ENCODE data around the gene TNIK.

Gene TNIK

GRCh38 chr3:171357721-171358120, 102.5 kb downstream of the TNIK start:
- Histone ChIP-seq H3K27me3 (ENCODE audit: insufficient read depth, low read depth) (no peaks in the 10 kb centered on the region), H2AFZ (ENCODE audit: low read depth) (no peak overlapping the region), H3K27ac (no peak overlapping the region), H4K20me1 (ENCODE audit: insufficient read depth) (no peaks in the 10 kb centered on the region), H3K36me3 (ENCODE audit: insufficient read depth) (no peaks in the 10 kb centered on the region), H3K4me2 (no peak overlapping the region), H3K4me3 (IDR thresholded peaks at IDR 0.05; ENCODE audit: insufficient read depth, low read depth, low read length) (no peak overlapping the region), H3K4me1 (ENCODE audit: low read depth, poor library complexity, severe bottlenecking) (no peaks in the 10 kb centered on the region), H3K9ac (no peak overlapping the region), H3K79me2 (ENCODE audit: insufficient read depth, low read depth) (no peaks in the 10 kb centered on the region)
- TF ChIP-seq, protein P1, sequence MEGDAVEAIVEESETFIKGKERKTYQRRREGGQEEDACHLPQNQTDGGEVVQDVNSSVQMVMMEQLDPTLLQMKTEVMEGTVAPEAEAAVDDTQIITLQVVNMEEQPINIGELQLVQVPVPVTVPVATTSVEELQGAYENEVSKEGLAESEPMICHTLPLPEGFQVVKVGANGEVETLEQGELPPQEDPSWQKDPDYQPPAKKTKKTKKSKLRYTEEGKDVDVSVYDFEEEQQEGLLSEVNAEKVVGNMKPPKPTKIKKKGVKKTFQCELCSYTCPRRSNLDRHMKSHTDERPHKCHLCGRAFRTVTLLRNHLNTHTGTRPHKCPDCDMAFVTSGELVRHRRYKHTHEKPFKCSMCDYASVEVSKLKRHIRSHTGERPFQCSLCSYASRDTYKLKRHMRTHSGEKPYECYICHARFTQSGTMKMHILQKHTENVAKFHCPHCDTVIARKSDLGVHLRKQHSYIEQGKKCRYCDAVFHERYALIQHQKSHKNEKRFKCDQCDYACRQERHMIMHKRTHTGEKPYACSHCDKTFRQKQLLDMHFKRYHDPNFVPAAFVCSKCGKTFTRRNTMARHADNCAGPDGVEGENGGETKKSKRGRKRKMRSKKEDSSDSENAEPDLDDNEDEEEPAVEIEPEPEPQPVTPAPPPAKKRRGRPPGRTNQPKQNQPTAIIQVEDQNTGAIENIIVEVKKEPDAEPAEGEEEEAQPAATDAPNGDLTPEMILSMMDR (conservative IDR thresholded peaks at IDR 0.05; ENCODE audit: low read depth, low read length): no peak

- Histone ChIP-seq H3K4me3 (IDR thresholded peaks at IDR 0.05; ENCODE audit: insufficient read depth, low read depth, low read length) (no peak overlapping the region), H4K20me1 (ENCODE audit: insufficient read depth) (no peaks in the 10 kb centered on the region), H3K4me1 (ENCODE audit: low read depth, poor library complexity, severe bottlenecking) (no peaks in the 10 kb centered on the region), H2AFZ (ENCODE audit: low read depth) (no peak overlapping the region), H3K9ac (no peak overlapping the region), H3K27me3 (ENCODE audit: insufficient read depth, low read depth) (no peaks in the 10 kb centered on the region), H3K79me2 (ENCODE audit: insufficient read depth, low read depth) (no peaks in the 10 kb centered on the region), H3K27ac (no peak overlapping the region), H3K36me3 (ENCODE audit: insufficient read depth) (no peaks in the 10 kb centered on the region), H3K4me2 (no peak overlapping the region)
- TF ChIP-seq, protein P1 (conservative IDR thresholded peaks at IDR 0.05; ENCODE audit: low read depth, low read length): no peak
Measured at GRCh38 chr3:171356251-171356650, 104.0 kb downstream of the TNIK start.

DNA sequence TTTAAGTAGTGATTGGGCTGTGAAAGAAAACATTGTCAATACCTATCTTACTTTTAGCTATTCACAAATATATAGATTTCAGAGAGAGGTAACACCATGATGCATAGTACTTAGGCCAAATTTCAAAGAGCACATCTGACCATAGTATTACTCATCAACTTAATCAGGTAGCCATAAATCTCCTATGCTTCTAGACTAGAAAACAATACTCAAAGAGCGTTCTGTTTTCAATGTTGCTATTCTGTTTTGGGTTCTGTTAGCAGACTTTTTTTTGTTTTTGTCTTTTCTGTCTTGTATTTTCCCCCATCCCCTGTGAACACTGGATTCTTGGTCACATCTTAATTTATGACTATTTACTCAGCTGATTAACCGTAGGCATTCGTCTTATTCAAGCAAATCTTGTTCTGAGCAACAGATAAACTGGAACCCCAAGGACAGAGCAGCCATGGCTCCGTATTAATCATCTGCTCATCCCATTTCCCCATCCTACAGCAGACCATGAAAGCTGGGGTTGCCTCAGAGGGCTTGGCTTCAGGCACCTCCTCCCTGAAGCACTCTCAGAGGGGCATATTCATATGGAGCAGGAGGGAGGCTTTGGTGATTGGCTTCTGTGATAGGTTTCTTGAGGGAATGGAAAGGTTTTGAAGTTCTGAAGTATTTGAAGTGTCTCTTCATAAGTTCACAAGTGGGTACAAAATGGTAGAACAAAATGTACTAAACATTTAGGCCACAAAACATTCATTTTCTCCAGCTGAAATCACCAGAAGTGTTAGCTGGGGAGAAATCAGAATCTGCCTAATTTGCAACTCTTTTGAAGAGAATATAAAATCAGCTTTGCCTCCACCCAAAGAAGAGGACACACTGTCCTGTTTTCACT, 105.3 kb downstream of the TNIK start:
- TF ChIP-seq, protein P1 (conservative IDR thresholded peaks at IDR 0.05; ENCODE audit: low read depth, low read length): no peak
- H3K36me3 ChIP-seq (ENCODE audit: insufficient read depth): no peaks in the 10 kb centered on the region
- no peak overlapping the region for H2AFZ ChIP-seq (ENCODE audit: low read depth)
- no peak overlapping the region for H3K4me3 ChIP-seq (IDR thresholded peaks at IDR 0.05; ENCODE audit: insufficient read depth, low read depth, low read length)
- H3K79me2 ChIP-seq (ENCODE audit: insufficient read depth, low read depth): no peaks in the 10 kb centered on the region
- H3K4me1 ChIP-seq (ENCODE audit: low read depth, poor library complexity, severe bottlenecking): no peaks in the 10 kb centered on the region
- no peaks in the 10 kb centered on the region for H4K20me1 ChIP-seq (ENCODE audit: insufficient read depth)
- H3K27ac ChIP-seq: no peak overlapping the region
- no peaks in the 10 kb centered on the region for H3K27me3 ChIP-seq (ENCODE audit: insufficient read depth, low read depth)
- H3K4me2 ChIP-seq: no peak overlapping the region
- no peak overlapping the region for H3K9ac ChIP-seq

DNA sequence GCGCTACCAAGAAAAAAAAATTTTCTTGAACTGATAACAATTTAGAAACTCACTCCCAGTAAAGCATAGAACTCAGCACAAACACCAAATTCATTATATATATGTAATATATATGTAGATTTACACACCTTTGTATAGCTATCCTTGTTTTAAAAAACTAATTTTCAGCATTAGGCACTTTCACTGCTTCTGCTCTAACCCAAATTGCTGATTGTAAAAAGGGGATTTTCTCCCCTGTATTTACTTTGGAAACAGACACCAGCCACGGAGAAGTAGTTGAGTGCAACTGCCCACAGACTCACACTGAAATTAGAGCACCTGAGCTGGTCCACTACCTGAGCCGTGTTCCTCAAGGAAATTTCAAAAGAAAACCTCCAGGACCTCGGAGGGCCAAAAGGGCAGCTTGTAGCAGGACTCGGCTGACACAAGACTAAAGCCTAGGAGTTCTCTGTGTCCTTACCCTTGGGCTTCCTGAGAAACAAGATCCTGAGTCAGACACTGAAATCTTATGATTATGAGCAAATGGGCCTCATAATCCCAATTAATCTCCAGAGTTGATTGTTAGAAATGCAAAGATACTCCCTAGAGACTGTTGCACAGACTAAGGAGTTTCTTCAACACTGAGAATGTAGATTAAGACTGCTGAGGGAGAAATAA, 106.0 kb downstream of the TNIK start:
- no peaks in the 10 kb centered on the region for H3K79me2 ChIP-seq (ENCODE audit: insufficient read depth, low read depth)
- H3K27me3 ChIP-seq (ENCODE audit: insufficient read depth, low read depth): no peaks in the 10 kb centered on the region
- no peaks in the 10 kb centered on the region for H3K4me1 ChIP-seq (ENCODE audit: low read depth, poor library complexity, severe bottlenecking)
- TF ChIP-seq, protein P1 (conservative IDR thresholded peaks at IDR 0.05; ENCODE audit: low read depth, low read length): no peak
- no peaks in the 10 kb centered on the region for H4K20me1 ChIP-seq (ENCODE audit: insufficient read depth)
- no peak overlapping the region for H3K4me2 ChIP-seq
- no peaks in the 10 kb centered on the region for H3K36me3 ChIP-seq (ENCODE audit: insufficient read depth)
- H3K27ac ChIP-seq: no peak overlapping the region
- H3K4me3 ChIP-seq (IDR thresholded peaks at IDR 0.05; ENCODE audit: insufficient read depth, low read depth, low read length): no peak overlapping the region
- H3K9ac ChIP-seq: no peak overlapping the region
- H2AFZ ChIP-seq (ENCODE audit: low read depth): no peak overlapping the region
